Measurements from ENCODE around the gene FPGS.

FPGS gene

GRCh38 chr9:127796225-127796813 lies 6.4 kb upstream of the FPGS start:
- TF ChIP-seq SIN3A (IDR thresholded peaks at IDR 0.05; ENCODE audit: borderline replicate concordance, insufficient read depth, low read length) (no peak), FOXP2 (optimal IDR thresholded peaks at IDR 0.05; ENCODE audit: borderline replicate concordance, extremely low read depth, extremely low read length, insufficient read depth) (no peak), TAF1 (IDR thresholded peaks at IDR 0.05; ENCODE audit: borderline replicate concordance, insufficient read depth, low read length) (no peak), REST (IDR thresholded peaks at IDR 0.05; ENCODE audit: insufficient read depth in 1 of 2, low read depth in 2 of 2, low read length in 2 of 2) (no peak), POLR2AphosphoS5 (IDR thresholded peaks at IDR 0.05; ENCODE audit: low read depth, low read length) (no peak)

- TF ChIP-seq POLR2AphosphoS5 (IDR thresholded peaks at IDR 0.05; ENCODE audit: low read depth, low read length), result no peak
- TF ChIP-seq SIN3A (IDR thresholded peaks at IDR 0.05; ENCODE audit: borderline replicate concordance, insufficient read depth, low read length), result no peak
- TF ChIP-seq TAF1 (IDR thresholded peaks at IDR 0.05; ENCODE audit: borderline replicate concordance, insufficient read depth, low read length), result no peak
- TF ChIP-seq FOXP2 (optimal IDR thresholded peaks at IDR 0.05; ENCODE audit: borderline replicate concordance, extremely low read depth, extremely low read length, insufficient read depth), result no peak
- no peak for TF ChIP-seq REST (IDR thresholded peaks at IDR 0.05; ENCODE audit: insufficient read depth in 1 of 2, low read depth in 2 of 2, low read length in 2 of 2)
These were observed 5.8 kb upstream of the FPGS start for GRCh38 chr9:127796852-127797370.

- TF ChIP-seq TAF1 (IDR thresholded peaks at IDR 0.05; ENCODE audit: borderline replicate concordance, insufficient read depth, low read length) (no peak), SIN3A (IDR thresholded peaks at IDR 0.05; ENCODE audit: borderline replicate concordance, insufficient read depth, low read length) (no peak), FOXP2 (optimal IDR thresholded peaks at IDR 0.05; ENCODE audit: borderline replicate concordance, extremely low read depth, extremely low read length, insufficient read depth) (no peak), REST (IDR thresholded peaks at IDR 0.05; ENCODE audit: insufficient read depth in 1 of 2, low read depth in 2 of 2, low read length in 2 of 2) (no peak), POLR2AphosphoS5 (IDR thresholded peaks at IDR 0.05; ENCODE audit: low read depth, low read length) (no peak)
These were observed 617 bp upstream of the FPGS start for GRCh38 chr9:127801955-127802575.

DNA sequence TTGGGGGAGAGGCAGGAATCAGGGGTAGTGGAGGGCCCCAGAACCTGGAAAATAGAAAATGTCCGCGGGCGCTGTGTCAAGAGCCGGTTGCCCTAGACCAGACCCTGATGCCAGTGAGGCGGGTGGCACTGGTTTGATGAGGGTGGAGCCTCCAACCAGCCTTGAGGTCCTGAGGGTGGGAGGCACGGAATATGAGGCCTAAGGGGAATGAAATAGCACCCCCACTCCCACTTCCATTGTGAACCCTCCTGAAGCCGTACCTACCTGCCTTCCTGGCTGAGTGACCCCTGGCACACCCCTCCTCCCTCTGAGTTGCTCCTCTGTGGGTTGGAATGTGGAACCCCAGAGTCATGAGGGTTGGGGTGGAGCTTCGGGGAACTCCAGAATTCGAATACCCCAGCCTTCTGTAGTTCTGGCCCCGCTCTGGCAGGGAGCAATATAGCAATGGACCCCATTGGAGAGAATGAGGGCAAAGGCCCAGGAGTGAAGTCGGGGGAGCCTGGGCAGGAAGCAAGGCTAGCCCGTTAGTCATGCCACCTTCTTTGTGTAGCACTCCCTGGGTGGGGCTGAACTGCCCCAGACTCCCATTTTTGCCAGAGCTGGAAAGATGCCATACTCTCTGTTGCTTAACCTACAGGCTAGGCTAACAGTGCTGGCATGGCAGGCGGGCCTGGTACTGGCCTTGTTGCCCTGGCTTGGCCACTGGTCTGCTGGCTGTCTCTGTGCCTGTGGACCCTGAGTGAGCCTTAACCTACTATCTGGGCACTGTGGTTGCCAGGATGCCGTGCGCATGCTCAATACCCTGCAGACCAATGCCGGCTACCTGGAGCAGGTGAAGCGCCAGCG lies 1.0 kb downstream of the FPGS start:
- TF ChIP-seq REST (IDR thresholded peaks at IDR 0.05; ENCODE audit: insufficient read depth in 1 of 2, low read depth in 2 of 2, low read length in 2 of 2), result no peak
- no peak for TF ChIP-seq FOXP2 (optimal IDR thresholded peaks at IDR 0.05; ENCODE audit: borderline replicate concordance, extremely low read depth, extremely low read length, insufficient read depth)
- no peak for TF ChIP-seq SIN3A (IDR thresholded peaks at IDR 0.05; ENCODE audit: borderline replicate concordance, insufficient read depth, low read length)
- no peak for TF ChIP-seq TAF1 (IDR thresholded peaks at IDR 0.05; ENCODE audit: borderline replicate concordance, insufficient read depth, low read length)
- no peak for TF ChIP-seq POLR2AphosphoS5 (IDR thresholded peaks at IDR 0.05; ENCODE audit: low read depth, low read length)
